ENCODE data around the gene SNX13.

DNA sequence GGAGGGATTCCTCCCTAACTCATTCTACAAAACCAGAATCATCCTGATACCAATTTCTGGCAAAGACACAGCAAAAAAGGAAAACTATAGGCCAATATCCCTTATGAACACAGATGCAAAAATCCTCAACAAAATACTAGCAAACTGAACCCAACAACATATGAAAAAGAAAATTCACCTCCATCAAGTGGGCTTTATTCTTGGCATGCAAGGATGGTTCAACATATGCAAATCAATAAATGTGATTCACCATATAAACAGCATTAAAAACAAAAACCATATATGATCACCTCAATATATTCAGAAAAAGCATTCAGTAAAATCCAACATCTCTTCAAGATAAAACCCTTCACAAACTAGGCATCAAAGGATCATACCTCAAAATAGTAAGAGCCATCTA lies 23.5 kb downstream of the SNX13 start:
- TF ChIP-seq, protein P1, sequence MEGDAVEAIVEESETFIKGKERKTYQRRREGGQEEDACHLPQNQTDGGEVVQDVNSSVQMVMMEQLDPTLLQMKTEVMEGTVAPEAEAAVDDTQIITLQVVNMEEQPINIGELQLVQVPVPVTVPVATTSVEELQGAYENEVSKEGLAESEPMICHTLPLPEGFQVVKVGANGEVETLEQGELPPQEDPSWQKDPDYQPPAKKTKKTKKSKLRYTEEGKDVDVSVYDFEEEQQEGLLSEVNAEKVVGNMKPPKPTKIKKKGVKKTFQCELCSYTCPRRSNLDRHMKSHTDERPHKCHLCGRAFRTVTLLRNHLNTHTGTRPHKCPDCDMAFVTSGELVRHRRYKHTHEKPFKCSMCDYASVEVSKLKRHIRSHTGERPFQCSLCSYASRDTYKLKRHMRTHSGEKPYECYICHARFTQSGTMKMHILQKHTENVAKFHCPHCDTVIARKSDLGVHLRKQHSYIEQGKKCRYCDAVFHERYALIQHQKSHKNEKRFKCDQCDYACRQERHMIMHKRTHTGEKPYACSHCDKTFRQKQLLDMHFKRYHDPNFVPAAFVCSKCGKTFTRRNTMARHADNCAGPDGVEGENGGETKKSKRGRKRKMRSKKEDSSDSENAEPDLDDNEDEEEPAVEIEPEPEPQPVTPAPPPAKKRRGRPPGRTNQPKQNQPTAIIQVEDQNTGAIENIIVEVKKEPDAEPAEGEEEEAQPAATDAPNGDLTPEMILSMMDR (IDR thresholded peaks at IDR 0.05), result no peak
- TF ChIP-seq POLR2A (IDR thresholded peaks at IDR 0.05), result no peak

Measured in lower leg skin (tissue), 3 donors.